MCF 10A (cell line): ENCODE data around the gene UBN2. TPM values are rescaled to one million over a fixed set of nuclear protein-coding genes. Genes with fewer than 3 reads are reported as not detected.

Experiments
- BruUV-seq: library from RNA; stranded (reverse); fragments of 400-500 nt; replicated peaks from 2 replicates; lab custom pipeline; 2021; lab: Mats Ljungman, UMichigan
- CTCF ChIA-PET: fragments of 300-600 bp; sonication (Branson Sonifier 250); formaldehyde crosslinking; extraction: SDS; loops from one replicate; lab custom pipeline; 2021; ENCODE audit warnings: antibody characterized with exemption, inconsistent platforms; lab: Yijun Ruan, JAX
- POLR2A ChIA-PET: fragments of 300-600, 350-650 bp; sonication (Branson Sonifier 250); formaldehyde crosslinking; extraction: SDS; loops from one replicate; lab custom pipeline; 2020; ENCODE audit warnings: antibody characterized with exemption, inconsistent platforms; lab: Yijun Ruan, JAX
- DNase-seq: peaks from one replicate; pipeline ENCODE4 v3.0.0-alpha.2; 2018; ENCODE audit not compliant: unreplicated experiment
- H3K27ac Mint-ChIP-seq: one replicate; pipeline ENCODE4 v1.8.0; 2022; ENCODE audit warnings: mild to moderate bottlenecking, low read depth, mixed read lengths; ENCODE audit not compliant: unreplicated experiment
- H3K27me3 Mint-ChIP-seq: one replicate; pipeline ENCODE4 v1.8.0; 2022; ENCODE audit warnings: mixed read lengths; ENCODE audit not compliant: insufficient read depth, unreplicated experiment
- H3K36me3 Mint-ChIP-seq: one replicate; pipeline ENCODE4 v1.8.0; 2022; ENCODE audit warnings: mild to moderate bottlenecking, moderate library complexity, mixed read lengths; ENCODE audit not compliant: insufficient read depth, unreplicated experiment
- H3K4me1 Mint-ChIP-seq: one replicate; pipeline ENCODE4 v1.8.0; 2022; ENCODE audit warnings: mixed read lengths; ENCODE audit not compliant: insufficient read depth, unreplicated experiment
- H3K4me3 Mint-ChIP-seq: one replicate; pipeline ENCODE4 v1.8.0; 2022; ENCODE audit warnings: mild to moderate bottlenecking, moderate library complexity, mixed read lengths; ENCODE audit not compliant: unreplicated experiment
- H3K9me3 Mint-ChIP-seq: one replicate; pipeline ENCODE4 v1.8.0; 2022; ENCODE audit warnings: mixed read lengths; ENCODE audit not compliant: unreplicated experiment
- intact Hi-C: fragments of 100-400 bp; cut with micrococcal nuclease; formaldehyde crosslinking; loops from 2 replicates; pipeline ENCODE4 v1.14.1; 2022
- total RNA-seq: library from RNA; stranded (reverse); gene quantifications from 2 replicates; pipeline ENCODE4 v1.2.3, GENCODE V29; 2022
- TF ChIP-seq, protein P1 (sequence below): fragments of 200-600 bp; IDR thresholded peaks from one replicate; pipeline ENCODE4 v1.8.0; 2022; ENCODE audit warnings: antibody characterized with exemption, mild to moderate bottlenecking; ENCODE audit not compliant: unreplicated experiment

UBN2 gene
- total RNA-seq, 1 experiment from 2014 or later: 18.7 TPM

DNA sequence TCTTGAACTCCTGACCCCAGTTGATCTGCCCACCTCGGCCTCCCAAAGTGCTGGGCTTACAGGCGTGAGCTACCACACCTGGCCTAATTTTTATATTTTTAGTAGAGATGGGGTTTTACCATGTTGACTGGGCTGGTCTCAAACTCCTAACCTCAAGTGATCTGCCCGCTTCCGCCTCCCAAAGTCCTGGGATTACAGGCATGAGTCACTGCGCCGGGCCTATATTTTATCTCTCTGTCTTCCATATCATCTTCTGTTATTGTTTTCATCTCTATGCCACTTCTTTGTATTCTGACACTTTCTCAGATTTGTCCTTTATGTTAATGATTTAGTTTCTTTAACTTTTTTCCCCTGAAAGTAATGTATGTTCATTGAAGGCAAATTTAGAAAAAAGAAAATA is 55.1 kb downstream of the UBN2 start:
- Mint-ChIP-seq H3K27ac (no peak overlapping the region), H3K4me3 (no peak overlapping the region), H3K27me3 (no peaks in the 10 kb centered on the region), H3K4me1 (no peaks in the 10 kb centered on the region), H3K36me3 (peaks cover 64% of the 10 kb centered on the region), H3K9me3 (no peaks in the 10 kb centered on the region)
- DNase-seq: no peak
- ChIA-PET CTCF (no interaction called here), POLR2A (no interaction called here)
- TF ChIP-seq, protein P1, sequence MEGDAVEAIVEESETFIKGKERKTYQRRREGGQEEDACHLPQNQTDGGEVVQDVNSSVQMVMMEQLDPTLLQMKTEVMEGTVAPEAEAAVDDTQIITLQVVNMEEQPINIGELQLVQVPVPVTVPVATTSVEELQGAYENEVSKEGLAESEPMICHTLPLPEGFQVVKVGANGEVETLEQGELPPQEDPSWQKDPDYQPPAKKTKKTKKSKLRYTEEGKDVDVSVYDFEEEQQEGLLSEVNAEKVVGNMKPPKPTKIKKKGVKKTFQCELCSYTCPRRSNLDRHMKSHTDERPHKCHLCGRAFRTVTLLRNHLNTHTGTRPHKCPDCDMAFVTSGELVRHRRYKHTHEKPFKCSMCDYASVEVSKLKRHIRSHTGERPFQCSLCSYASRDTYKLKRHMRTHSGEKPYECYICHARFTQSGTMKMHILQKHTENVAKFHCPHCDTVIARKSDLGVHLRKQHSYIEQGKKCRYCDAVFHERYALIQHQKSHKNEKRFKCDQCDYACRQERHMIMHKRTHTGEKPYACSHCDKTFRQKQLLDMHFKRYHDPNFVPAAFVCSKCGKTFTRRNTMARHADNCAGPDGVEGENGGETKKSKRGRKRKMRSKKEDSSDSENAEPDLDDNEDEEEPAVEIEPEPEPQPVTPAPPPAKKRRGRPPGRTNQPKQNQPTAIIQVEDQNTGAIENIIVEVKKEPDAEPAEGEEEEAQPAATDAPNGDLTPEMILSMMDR: no peak
- intact Hi-C loops: no loop called here
- no TSS peak for BruUV-seq

DNA sequence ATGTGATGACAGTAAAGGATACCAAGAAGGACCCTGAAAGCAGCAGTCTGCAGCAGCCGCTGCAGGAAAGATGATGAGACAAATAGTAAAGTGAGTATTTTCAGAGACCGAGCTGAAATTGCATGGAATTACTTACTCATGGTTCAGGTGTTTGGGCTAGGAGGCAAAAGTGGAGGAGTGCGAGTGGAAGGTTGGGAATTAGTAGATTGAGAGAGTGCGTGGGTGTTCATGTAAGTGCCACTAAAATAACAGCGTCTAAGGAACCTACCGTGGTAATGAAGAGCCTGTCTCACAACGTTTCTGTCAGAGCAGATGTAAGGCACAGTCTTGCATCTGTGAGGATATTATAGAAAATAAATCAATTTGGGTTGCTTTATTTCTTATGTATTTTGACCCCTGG is 61.8 kb downstream of the UBN2 start:
- TF ChIP-seq, protein P1: no peak
- ChIA-PET POLR2A (interaction anchor here (1.0 kb wide), 1 partner anchor 13 kb away, joined by 3 read pairs; no protein-coding TSS in a partner anchor), CTCF (interaction anchor here (0.6 to 0.9 kb wide), 3 partner anchors 16 to 99 kb away, joined by 3 read pairs; no protein-coding TSS in a partner anchor)
- peaks cover 61% of the 10 kb centered on the region for H3K36me3 Mint-ChIP-seq
- DNase-seq: no peak
- intact Hi-C loops: no loop called here
- H3K4me1 Mint-ChIP-seq: no peaks in the 10 kb centered on the region
- H3K4me3 Mint-ChIP-seq: no peak overlapping the region
- no peaks in the 10 kb centered on the region for H3K27me3 Mint-ChIP-seq
- no TSS peak for BruUV-seq
- H3K9me3 Mint-ChIP-seq: no peaks in the 10 kb centered on the region
- H3K27ac Mint-ChIP-seq: no peak overlapping the region

DNA sequence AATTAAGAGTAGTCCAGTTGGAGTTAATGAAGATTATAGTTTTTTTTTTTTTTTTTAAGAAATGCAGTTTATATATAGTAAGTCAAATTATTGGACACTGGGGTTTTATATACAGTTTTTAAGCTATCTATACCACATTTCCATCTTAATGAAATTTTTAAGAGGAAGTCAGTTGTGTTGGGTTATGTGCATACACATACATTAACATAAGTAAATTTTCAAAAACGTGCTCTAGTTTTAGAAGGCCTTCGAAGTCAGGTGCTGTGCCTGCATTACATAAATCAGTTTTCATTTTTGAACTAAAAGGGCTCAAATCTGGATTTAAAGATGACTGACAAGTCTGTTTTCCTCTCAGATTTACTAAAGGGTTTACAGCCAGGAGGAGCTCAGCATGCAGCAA is 62.5 kb downstream of the UBN2 start:
- H3K27me3 Mint-ChIP-seq: no peaks in the 10 kb centered on the region
- no peak for DNase-seq
- intact Hi-C loops: no loop called here
- H3K27ac Mint-ChIP-seq: no peak overlapping the region
- CTCF ChIA-PET: interaction anchor here (0.6 to 0.9 kb wide), 3 partner anchors 14 to 98 kb away, joined by 3 to 5 read pairs (median 3); no protein-coding TSS in a partner anchor
- POLR2A ChIA-PET: no interaction called here
- H3K4me1 Mint-ChIP-seq: no peaks in the 10 kb centered on the region
- TF ChIP-seq, protein P1: no peak
- peaks cover 59% of the 10 kb centered on the region for H3K36me3 Mint-ChIP-seq
- no peak overlapping the region for H3K4me3 Mint-ChIP-seq
- no TSS peak for BruUV-seq
- H3K9me3 Mint-ChIP-seq: no peaks in the 10 kb centered on the region

DNA sequence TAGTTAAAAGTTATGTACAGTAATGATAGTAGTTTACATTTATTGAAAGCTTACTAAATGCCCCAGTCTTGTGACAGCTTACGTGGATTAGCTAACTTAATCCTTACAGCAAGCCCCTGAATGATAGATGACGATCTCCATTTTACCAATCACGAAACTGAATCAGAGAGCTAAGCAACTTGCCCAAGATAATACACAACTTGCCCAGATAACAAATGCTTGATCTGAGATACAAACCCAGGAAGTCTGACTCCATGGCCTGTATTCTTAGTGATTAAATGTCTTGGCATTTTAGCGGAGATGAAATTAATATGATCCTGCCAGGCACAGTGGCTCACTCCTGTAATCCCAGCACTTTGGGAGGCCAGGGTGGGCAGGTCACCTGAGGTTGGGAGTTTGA is 63.2 kb downstream of the UBN2 start:
- no peak overlapping the region for H3K27ac Mint-ChIP-seq
- no peak overlapping the region for H3K4me3 Mint-ChIP-seq
- H3K36me3 Mint-ChIP-seq: peaks cover 58% of the 10 kb centered on the region
- intact Hi-C loops: no loop called here
- ChIA-PET POLR2A (no interaction called here), CTCF (interaction anchor here (0.6 kb wide), 1 partner anchor 15 kb away, joined by 5 read pairs; no protein-coding TSS in a partner anchor)
- H3K27me3 Mint-ChIP-seq: no peaks in the 10 kb centered on the region
- no peaks in the 10 kb centered on the region for H3K4me1 Mint-ChIP-seq
- TF ChIP-seq, protein P1: no peak
- no peak for DNase-seq
- no peaks in the 10 kb centered on the region for H3K9me3 Mint-ChIP-seq
- BruUV-seq: no TSS peak
